ENCODE data around the gene VAMP5. TPM values are rescaled to one million over a fixed set of nuclear protein-coding genes. Genes with fewer than 3 reads are reported as not detected.

The VAMP5 gene
- total and polyA plus RNA-seq, 2 experiments from 2014 or later = 0.87 to 7.8 TPM

GRCh38 chr2:85597241-85597640 lies 13.0 kb downstream of the VAMP5 start:
- Mint-ChIP-seq H3K9me3 (no peaks in the 10 kb centered on the region), H3K27ac (no peak overlapping the region), H3K4me3 (peak overlapping the region; percentile 92; the same call in 2 of the 3 replicates), H3K27me3 (ENCODE audit: insufficient read depth, low read depth, poor library complexity) (peaks cover 23% of the 10 kb centered on the region), H3K4me1 (peaks cover 8% of the 10 kb centered on the region; the same call in 2 of the 3 replicates), H3K36me3 (ENCODE audit: low read depth) (peaks cover 7% of the 10 kb centered on the region; the same call in 1 of the 3 replicates)
- ATAC-seq (no peak), DNase-seq (ENCODE audit: low spot score) (no peak)
- no peaks in the 10 kb centered on the region for H3K9me2 ChIP-seq (ENCODE audit: insufficient read depth)
- H3F3A ChIP-seq (replicated peaks; ENCODE audit: low read depth) = no peaks in the 10 kb centered on the region
- peaks cover 14% of the 10 kb centered on the region for H3K79me2 ChIP-seq (replicated peaks; ENCODE audit: insufficient read depth)
- H3K4me3 ChIP-seq = no peak overlapping the region
- H3K27ac ChIP-seq (ENCODE audit: low read depth) = no peak overlapping the region
- peaks cover 6% of the 10 kb centered on the region for H3K4me1 ChIP-seq (ENCODE audit: insufficient read depth)
- no peak for TF ChIP-seq REST (IDR thresholded peaks at IDR 0.05; ENCODE audit: unreplicated experiment)
- TF ChIP-seq ZNF114 (CRISPR knock-in tag; IDR thresholded peaks at IDR 0.05) = no peak
- no peak for TF ChIP-seq NANOG (IDR thresholded peaks at IDR 0.05; ENCODE audit: borderline replicate concordance)
- TF ChIP-seq POLR2AphosphoS5 (IDR thresholded peaks at IDR 0.05; ENCODE audit: low read depth) = no peak
- no peak for TF ChIP-seq EZH2phosphoT487 (IDR thresholded peaks at IDR 0.05; ENCODE audit: unreplicated experiment)
- no peak for TF ChIP-seq CTCF (conservative IDR thresholded peaks at IDR 0.05; ENCODE audit: low read depth in 2 of 2)
- TF ChIP-seq JUNB (IDR thresholded peaks at IDR 0.05; ENCODE audit: unreplicated experiment) = no peak
- no peak for TF ChIP-seq ETS1 (IDR thresholded peaks at IDR 0.05)
- no peak for TF ChIP-seq ZNF331 (CRISPR knock-in tag; IDR thresholded peaks at IDR 0.05; ENCODE audit: low read depth)
- no peak for TF ChIP-seq EZH2 (IDR thresholded peaks at IDR 0.05; ENCODE audit: low read depth, unreplicated experiment)
- TF ChIP-seq CREB1 (CRISPR knock-in tag; IDR thresholded peaks at IDR 0.05; ENCODE audit: low read depth) = no peak
- TF ChIP-seq STAT1 (IDR thresholded peaks at IDR 0.05; ENCODE audit: unreplicated experiment) = no peak
- TF ChIP-seq ZNF462 (CRISPR knock-in tag; IDR thresholded peaks at IDR 0.05) = no peak
- H3K27me3 ChIP-seq (ENCODE audit: insufficient read depth) = no peaks in the 10 kb centered on the region
- no peaks in the 10 kb centered on the region; the same call in 1 of the 2 replicates for H3K36me3 ChIP-seq (ENCODE audit: insufficient read depth)
- 0 out of 2 replicates have a peak, but pooled peaks cover 5% of the 10 kb centered on the region for H4K20me1 ChIP-seq (replicated peaks; ENCODE audit: insufficient read depth)
- no peak overlapping the region for H3K4me2 ChIP-seq
- H2AFZ ChIP-seq = no peak overlapping the region

All from GM23338 (cell line).